Karpas-422 (cell line): ENCODE results near the gene IGFBPL1. TPM values are rescaled to one million over a fixed set of nuclear protein-coding genes. Genes with fewer than 3 reads are reported as not detected.

Source experiments
- DNase-seq: peaks from one replicate; pipeline ENCODE4 v3.0.0-alpha.2; 2015
- H2AFZ ChIP-seq: fragments of 200-600 bp; sonication (generic); 2 replicates; pipeline ENCODE4 v1.6.1; 2014; ENCODE audit warnings: antibody characterized with exemption, low read length, mixed read lengths
- H3K27ac ChIP-seq: fragments of 200-600 bp; sonication (generic); 2 replicates; pipeline ENCODE4 v1.5.1; 2014; ENCODE audit warnings: mild to moderate bottlenecking, low read length, moderate library complexity
- H3K27me3 ChIP-seq: fragments of 200-600 bp; sonication (generic); 2 replicates; pipeline ENCODE4 v1.6.1; 2014; ENCODE audit warnings: low read length, mixed read lengths
- H3K36me3 ChIP-seq: fragments of 200-600 bp; sonication (generic); 2 replicates; pipeline ENCODE4 v1.6.1; 2014; ENCODE audit warnings: low read length, mixed read lengths; ENCODE audit not compliant: insufficient read depth
- H3K4me1 ChIP-seq: fragments of 200-600 bp; sonication (generic); 2 replicates; pipeline ENCODE4 v1.6.1; 2014; ENCODE audit warnings: mild to moderate bottlenecking, low read length, mixed read lengths
- H3K4me2 ChIP-seq: fragments of 200-600 bp; sonication (generic); 2 replicates; pipeline ENCODE4 v1.6.1; 2014; ENCODE audit warnings: low read length, low read depth, mild to moderate bottlenecking; ENCODE audit not compliant: poor library complexity, severe bottlenecking
- H3K4me3 ChIP-seq: fragments of 200-600 bp; sonication (generic); 2 replicates; pipeline ENCODE4 v1.5.1; 2014; ENCODE audit warnings: mild to moderate bottlenecking, antibody characterized with exemption, low read length, mixed read lengths
- H3K79me2 ChIP-seq: fragments of 200-600 bp; sonication (generic); 2 replicates; pipeline ENCODE4 v1.6.1; 2014; ENCODE audit warnings: mild to moderate bottlenecking, low read length, mixed read lengths
- H3K9ac ChIP-seq: fragments of 200-600 bp; sonication (generic); 2 replicates; pipeline ENCODE4 v1.6.0; 2014; ENCODE audit warnings: low read length
- H3K9me2 ChIP-seq: fragments of 200-600 bp; sonication (generic), shearing (Covaris generic); replicated peaks from 2 replicates; pipeline ENCODE4 v1.6.0; 2014; ENCODE audit warnings: mild to moderate bottlenecking, low read length, moderate library complexity; ENCODE audit not compliant: insufficient read depth
- H3K9me3 ChIP-seq: fragments of 300-700, 200-600 bp; sonication (generic); 2 replicates; pipeline ENCODE4 v1.6.1; 2014; ENCODE audit warnings: low read length, mixed read lengths
- H4K20me1 ChIP-seq: fragments of 200-600 bp; sonication (generic); 2 replicates; pipeline ENCODE4 v1.6.1; 2014; ENCODE audit warnings: mild to moderate bottlenecking, antibody characterized with exemption, low read length, low read depth; ENCODE audit not compliant: insufficient read depth
- total RNA-seq: library from RNA; depleted of rRNA; stranded (reverse); fragments of >200 nt; shearing (Covaris generic); gene quantifications from 2 replicates; pipeline ENCODE4 v1.2.3, GENCODE V29; 2014; ENCODE audit warnings: low replicate concordance

IGFBPL1 gene
- total RNA-seq, 1 experiment from 2014 or later = not detected

GRCh38 chr9:38391278-38392118 lies 32.8 kb downstream of the IGFBPL1 start:
- 0 out of 2 replicates have a peak, but pooled peaks cover 4% of the 10 kb centered on the region for H3K27me3 ChIP-seq
- no peaks in the 10 kb centered on the region for H3K9me3 ChIP-seq
- no peaks in the 10 kb centered on the region for H3K9me2 ChIP-seq
- H3K36me3 ChIP-seq = no peaks in the 10 kb centered on the region; the same call in 1 of the 2 replicates
- DNase-seq = no peak
- peaks cover 14% of the 10 kb centered on the region for H3K4me1 ChIP-seq
- no peaks in the 10 kb centered on the region for H4K20me1 ChIP-seq
- no peak overlapping the region for H2AFZ ChIP-seq
- H3K79me2 ChIP-seq = peaks cover 24% of the 10 kb centered on the region
- peak overlapping the region; percentile 84; the same call in 1 of the 2 replicates for H3K9ac ChIP-seq
- peak overlapping the region; percentile 89 for H3K4me2 ChIP-seq
- H3K27ac ChIP-seq = no peak overlapping the region
- peak overlapping the region; percentile 91 for H3K4me3 ChIP-seq

- Histone ChIP-seq H3K27me3 (0 out of 2 replicates have a peak, but pooled peaks cover 4% of the 10 kb centered on the region), H3K9me2 (no peaks in the 10 kb centered on the region), H3K79me2 (peaks cover 24% of the 10 kb centered on the region), H4K20me1 (no peaks in the 10 kb centered on the region), H3K4me1 (peaks cover 14% of the 10 kb centered on the region), H2AFZ (no peak overlapping the region), H3K4me3 (no peak overlapping the region), H3K36me3 (no peaks in the 10 kb centered on the region), H3K27ac (no peak overlapping the region), H3K4me2 (no peak overlapping the region), H3K9me3 (no peaks in the 10 kb centered on the region), H3K9ac (no peak overlapping the region)
- DNase-seq = no peak
Measured at GRCh38 chr9:38390851-38391250, 33.4 kb downstream of the IGFBPL1 start.

GRCh38 chr9:38390442-38390841 lies 33.8 kb downstream of the IGFBPL1 start:
- Histone ChIP-seq H4K20me1 (no peaks in the 10 kb centered on the region), H3K27me3 (0 out of 2 replicates have a peak, but pooled peaks cover 4% of the 10 kb centered on the region), H2AFZ (no peak overlapping the region), H3K9ac (no peak overlapping the region), H3K4me2 (no peak overlapping the region), H3K27ac (no peak overlapping the region), H3K79me2 (peaks cover 24% of the 10 kb centered on the region), H3K4me3 (no peak overlapping the region), H3K4me1 (peaks cover 14% of the 10 kb centered on the region), H3K9me2 (no peaks in the 10 kb centered on the region), H3K9me3 (no peaks in the 10 kb centered on the region), H3K36me3 (no peaks in the 10 kb centered on the region)
- DNase-seq = no peak

- Histone ChIP-seq H3K36me3 (no peaks in the 10 kb centered on the region), H3K27me3 (0 out of 2 replicates have a peak, but pooled peaks cover 4% of the 10 kb centered on the region), H3K9ac (no peak overlapping the region), H3K27ac (no peak overlapping the region), H3K4me3 (no peak overlapping the region), H3K9me3 (no peaks in the 10 kb centered on the region), H2AFZ (no peak overlapping the region), H3K4me2 (no peak overlapping the region), H3K4me1 (peaks cover 14% of the 10 kb centered on the region), H3K79me2 (peaks cover 16% of the 10 kb centered on the region), H4K20me1 (no peaks in the 10 kb centered on the region), H3K9me2 (no peaks in the 10 kb centered on the region)
- no peak for DNase-seq
Measured at GRCh38 chr9:38389313-38389712, 34.9 kb downstream of the IGFBPL1 start.

- peaks cover 9% of the 10 kb centered on the region for H3K4me1 ChIP-seq
- H3K9me3 ChIP-seq = no peaks in the 10 kb centered on the region
- H3K9ac ChIP-seq = no peak overlapping the region
- H3K4me3 ChIP-seq = no peak overlapping the region
- no peak for DNase-seq
- H3K27me3 ChIP-seq = 0 out of 2 replicates have a peak, but pooled peaks cover 4% of the 10 kb centered on the region
- H4K20me1 ChIP-seq = no peaks in the 10 kb centered on the region
- H3K9me2 ChIP-seq = no peaks in the 10 kb centered on the region
- H3K4me2 ChIP-seq = no peak overlapping the region
- H3K27ac ChIP-seq = no peak overlapping the region
- no peak overlapping the region for H2AFZ ChIP-seq
- no peaks in the 10 kb centered on the region for H3K36me3 ChIP-seq
- peaks cover 8% of the 10 kb centered on the region for H3K79me2 ChIP-seq
Measured at GRCh38 chr9:38388283-38389223, 35.7 kb downstream of the IGFBPL1 start.

GRCh38 chr9:38387751-38388150 lies 36.5 kb downstream of the IGFBPL1 start:
- no peaks in the 10 kb centered on the region for H3K9me2 ChIP-seq
- no peaks in the 10 kb centered on the region for H3K9me3 ChIP-seq
- no peak overlapping the region for H2AFZ ChIP-seq
- no peaks in the 10 kb centered on the region for H3K36me3 ChIP-seq
- H3K4me2 ChIP-seq = no peak overlapping the region
- H3K27me3 ChIP-seq = 0 out of 2 replicates have a peak, but pooled peaks cover 4% of the 10 kb centered on the region
- H3K27ac ChIP-seq = no peak overlapping the region
- DNase-seq = no peak
- H3K4me1 ChIP-seq = peaks cover 4% of the 10 kb centered on the region
- no peak overlapping the region for H3K9ac ChIP-seq
- no peaks in the 10 kb centered on the region; the same call in 1 of the 2 replicates for H3K79me2 ChIP-seq
- H3K4me3 ChIP-seq = no peak overlapping the region
- no peaks in the 10 kb centered on the region for H4K20me1 ChIP-seq

GRCh38 chr9:38387066-38387465 lies 37.2 kb downstream of the IGFBPL1 start:
- Histone ChIP-seq H4K20me1 (no peaks in the 10 kb centered on the region), H3K9me3 (no peaks in the 10 kb centered on the region), H3K36me3 (no peaks in the 10 kb centered on the region), H3K27me3 (0 out of 2 replicates have a peak, but pooled peaks cover 4% of the 10 kb centered on the region), H3K9me2 (no peaks in the 10 kb centered on the region), H3K9ac (no peak overlapping the region), H3K4me3 (no peak overlapping the region), H3K4me2 (no peak overlapping the region), H3K79me2 (no peaks in the 10 kb centered on the region), H3K4me1 (peaks cover 3% of the 10 kb centered on the region), H2AFZ (no peak overlapping the region), H3K27ac (no peak overlapping the region)
- no peak for DNase-seq
